IMR-90 (cell line): ENCODE data around the gene PSPH. TPM values are rescaled to one million over a fixed set of nuclear protein-coding genes. Genes with fewer than 3 reads are reported as not detected.

Source experiments
- ATAC-seq: fragments of 200-7000 bp; cut with Tn5 transposase; 2 replicates; pipeline ENCODE4 v1.9.1; 2020; ENCODE audit warnings: low read depth, mild to moderate bottlenecking, moderate library complexity
- BruUV-seq: library from RNA; stranded (reverse); fragments of 400-500 nt; replicated peaks from 2 replicates; lab custom pipeline; 2021; lab: Mats Ljungman, UMichigan
- CTCF ChIA-PET: fragments of 300-600 bp; formaldehyde crosslinking; extraction: SDS; loops from one replicate; lab custom pipeline; 2021; ENCODE audit warnings: antibody characterized with exemption; lab: Yijun Ruan, JAX
- POLR2A ChIA-PET: fragments of 300-600 bp; sonication (Branson Sonifier 250); formaldehyde crosslinking; loops from one replicate; lab custom pipeline; 2022; ENCODE audit warnings: antibody characterized with exemption; ENCODE audit not compliant: unreplicated experiment; lab: Charles Lee
- DNase-seq: peaks from one replicate; pipeline ENCODE4 v3.0.0; 2013
- H2AFZ ChIP-seq: replicated peaks from 2 replicates; pipeline ENCODE3; 2013; ENCODE audit warnings: low read length, mild to moderate bottlenecking; ENCODE audit not compliant: poor library complexity
- H2AK5ac ChIP-seq: 2 replicates; pipeline ENCODE4 v1.6.1; 2013; ENCODE audit warnings: low read depth, low read length, inconsistent platforms
- H2AK9ac ChIP-seq: replicated peaks from 2 replicates; pipeline ENCODE3; 2013; ENCODE audit warnings: mild to moderate bottlenecking, low read depth, low read length, moderate library complexity; ENCODE audit not compliant: poor library complexity
- H2BK120ac ChIP-seq: 2 replicates; pipeline ENCODE4 v1.6.1; 2013; ENCODE audit warnings: low read depth, low read length, inconsistent platforms
- H2BK15ac ChIP-seq: 3 replicates; pipeline ENCODE4 v1.6.1; 2013; ENCODE audit warnings: low read depth, low read length, inconsistent platforms
- H2BK20ac ChIP-seq: 2 replicates; pipeline ENCODE4 v1.6.1; 2013; ENCODE audit warnings: low read depth, mild to moderate bottlenecking, inconsistent platforms, low read length, moderate library complexity
- H2BK5ac ChIP-seq: 2 replicates; pipeline ENCODE4 v1.6.1; 2013; ENCODE audit warnings: mild to moderate bottlenecking, low read depth, low read length, inconsistent platforms; ENCODE audit not compliant: poor library complexity, severe bottlenecking
- H3K14ac ChIP-seq: replicated peaks from 2 replicates; pipeline ENCODE4 v1.6.1; 2013; ENCODE audit warnings: low read depth, low read length, inconsistent platforms
- H3K18ac ChIP-seq: 2 replicates; pipeline ENCODE4 v1.6.1; 2013; ENCODE audit warnings: low read depth, low read length, control low read depth
- H3K23ac ChIP-seq: 2 replicates; pipeline ENCODE4 v1.6.1; 2013; ENCODE audit warnings: low read depth, low read length, inconsistent platforms
- H3K27ac ChIP-seq: 2 replicates; pipeline ENCODE4 v1.5.1; 2013; ENCODE audit warnings: mild to moderate bottlenecking, control low read depth, low read length; ENCODE audit not compliant: insufficient read depth
- H3K27me3 ChIP-seq: 2 replicates; pipeline ENCODE4 v1.6.1; 2013; ENCODE audit warnings: low read length; ENCODE audit not compliant: control insufficient read depth, insufficient read depth
- H3K36me3 ChIP-seq: 2 replicates; pipeline ENCODE4 v1.6.1; 2013; ENCODE audit warnings: low read length, mixed read lengths; ENCODE audit not compliant: control insufficient read depth, insufficient read depth
- H3K4ac ChIP-seq: 2 replicates; pipeline ENCODE4 v1.6.1; 2013; ENCODE audit warnings: low read depth, low read length, inconsistent platforms
- H3K4me1 ChIP-seq: 2 replicates; pipeline ENCODE4 v1.6.1; 2013; ENCODE audit warnings: low read length, mixed read lengths; ENCODE audit not compliant: control insufficient read depth, insufficient read depth
- H3K4me2 ChIP-seq: 2 replicates; pipeline ENCODE4 v1.6.1; 2013; ENCODE audit warnings: low read depth, mild to moderate bottlenecking, control low read depth, low read length, moderate library complexity
- H3K4me3 ChIP-seq: 2 replicates; pipeline ENCODE4 v1.5.1; 2013; ENCODE audit warnings: low read depth, mild to moderate bottlenecking, control low read depth, low read length, moderate library complexity; ENCODE audit not compliant: insufficient read depth
- H3K56ac ChIP-seq: 2 replicates; pipeline ENCODE4 v1.6.1; 2013; ENCODE audit warnings: low read length, inconsistent platforms; ENCODE audit not compliant: insufficient read depth; ENCODE audit errors: extremely low read depth
- H3K79me1 ChIP-seq, 2 experiments: 2 replicates each; pipeline ENCODE4 v1.6.1; 2013; ENCODE audit warnings: low read length in 2 of 2, inconsistent platforms in 1 of 2, low read depth in 1 of 2
- H3K9ac ChIP-seq: 2 replicates; pipeline ENCODE4 v1.6.1; 2013; ENCODE audit warnings: low read depth, low read length, control low read depth
- H3K9me1 ChIP-seq: 2 replicates; pipeline ENCODE4 v1.6.1; 2013; ENCODE audit warnings: low read length, inconsistent platforms; ENCODE audit not compliant: insufficient read depth
- H3K9me3 ChIP-seq: 2 replicates; pipeline ENCODE4 v1.6.1; 2013; ENCODE audit warnings: low read length; ENCODE audit not compliant: control insufficient read depth, insufficient read depth
- H4K20me1 ChIP-seq: 2 replicates; pipeline ENCODE4 v1.6.1; 2013; ENCODE audit warnings: low read length, inconsistent platforms; ENCODE audit not compliant: insufficient read depth
- H4K5ac ChIP-seq: 2 replicates; pipeline ENCODE4 v1.6.1; 2013; ENCODE audit warnings: mild to moderate bottlenecking, low read depth, low read length, control low read depth
- H4K8ac ChIP-seq, 2 experiments: 2 replicates each; pipeline ENCODE4 v1.6.1; 2013; ENCODE audit warnings: low read depth in 2 of 2, low read length in 2 of 2, control low read depth in 1 of 2, inconsistent platforms in 1 of 2
- H4K91ac ChIP-seq: 2 replicates; pipeline ENCODE4 v1.6.1; 2013; ENCODE audit warnings: low read depth, low read length, inconsistent platforms; ENCODE audit not compliant: insufficient read depth
- BHLHE40 ChIP-seq: fragments of 150-350 bp; IDR thresholded peaks from 2 replicates; pipeline ENCODE4 v1.6.1; 2016; ENCODE audit warnings: mild to moderate bottlenecking, low read depth, low read length
- CEBPB ChIP-seq: IDR thresholded peaks from 2 replicates; pipeline ENCODE4 v1.6.1; 2012; ENCODE audit warnings: low read depth, low read length, improper control_type of control experiment
- CHD1 ChIP-seq: IDR thresholded peaks from 2 replicates; pipeline ENCODE4 v1.6.1; 2012; ENCODE audit warnings: low read depth, low read length, improper control_type of control experiment
- ELK1 ChIP-seq: fragments of 150-350 bp; IDR thresholded peaks from 2 replicates; pipeline ENCODE4 v1.6.1; 2016; ENCODE audit warnings: low read depth, mild to moderate bottlenecking, low read length, moderate library complexity, borderline replicate concordance
- FOS ChIP-seq: fragments of 150-350 bp; IDR thresholded peaks from 2 replicates; pipeline ENCODE4 v1.6.1; 2016; ENCODE audit warnings: low read depth, low read length
- MAFK ChIP-seq: IDR thresholded peaks from 2 replicates; pipeline ENCODE4 v1.6.1; 2012; ENCODE audit warnings: low read depth, low read length, improper control_type of control experiment
- MAZ ChIP-seq: IDR thresholded peaks from 2 replicates; pipeline ENCODE4 v1.6.1; 2012; ENCODE audit warnings: low read depth, mild to moderate bottlenecking, low read length, improper control_type of control experiment, moderate library complexity, borderline replicate concordance
- MXI1 ChIP-seq: IDR thresholded peaks from 2 replicates; pipeline ENCODE4 v1.6.1; 2012; ENCODE audit warnings: low read depth, mild to moderate bottlenecking, low read length, moderate library complexity, borderline replicate concordance
- NFE2L2 ChIP-seq: fragments of 150-350 bp; IDR thresholded peaks from 2 replicates; pipeline ENCODE4 v1.6.1; 2016; ENCODE audit warnings: low read depth, mild to moderate bottlenecking, low read length
- POLR2A ChIP-seq: IDR thresholded peaks from 2 replicates; pipeline ENCODE4 v1.6.1; 2012; ENCODE audit warnings: mild to moderate bottlenecking, low read depth, low read length
- RAD21 ChIP-seq: IDR thresholded peaks from 2 replicates; pipeline ENCODE4 v1.6.1; 2012; ENCODE audit warnings: low read length, improper control_type of control experiment
- RCOR1 ChIP-seq: IDR thresholded peaks from 2 replicates; pipeline ENCODE4 v1.6.1; 2012; ENCODE audit warnings: mild to moderate bottlenecking, low read length, improper control_type of control experiment; ENCODE audit not compliant: insufficient replicate concordance
- RFX5 ChIP-seq: IDR thresholded peaks from 2 replicates; pipeline ENCODE4 v1.8.0; 2012; ENCODE audit warnings: low read depth, mild to moderate bottlenecking, low read length, moderate library complexity
- SMC3 ChIP-seq: fragments of 150-350 bp; IDR thresholded peaks from 2 replicates; pipeline ENCODE4 v1.6.1; 2016; ENCODE audit warnings: low read depth, mild to moderate bottlenecking, antibody characterized with exemption, low read length, moderate library complexity
- WGBS, 2 experiments: methylation state at CpG; one replicate each; pipeline versions ENCODE4 v1.1.5 to v1.1.7; 2013; ENCODE audit warnings: missing lambda C conversion rate in 2 of 2; ENCODE audit not compliant: insufficient read length in 1 of 2; ENCODE audit errors: extremely low coverage in 2 of 2; 5-methylcytosine and 5-hydroxymethylcytosine counted together
- dilution Hi-C: fragments of 300-500 bp; cut with HindIII; formaldehyde crosslinking; loops from one replicate; pipeline ENCODE4 v1.14.3; 2018; ENCODE audit warnings: low sequenced_read_pairs; ENCODE audit not compliant: unreplicated experiment
- in situ Hi-C: fragments of 300-500 bp; cut with MboI; formaldehyde crosslinking; loops from 3 replicates; pipeline ENCODE4 v1.14.3; 2019; ENCODE audit warnings: low sequenced_read_pairs, inconsistent platforms, mixed read lengths
- intact Hi-C: fragments of 100-400 bp; cut with micrococcal nuclease; formaldehyde crosslinking; loops from 2 replicates; pipeline ENCODE4 v1.10.0; 2022
- polyA plus RNA-seq, 3 experiments: library from polyadenylated mRNA; depleted of rRNA; stranded (reverse); fragments of >200 nt; gene quantifications; 2 replicates each; pipeline ENCODE4 v1.2.3, GENCODE V29; 2012; ENCODE audit warnings: low replicate concordance in 1 of 3
- total RNA-seq: library from RNA; depleted of rRNA; stranded (reverse); fragments of >200 nt; gene quantifications from 2 replicates; pipeline ENCODE4 v1.2.3, GENCODE V29; 2012
- TF ChIP-seq, protein P1 (sequence below): conservative IDR thresholded peaks from 2 replicates; pipeline ENCODE4 v1.5.1; 2012; ENCODE audit warnings: mild to moderate bottlenecking, low read depth, low read length, improper control_type of control experiment
- TF ChIP-seq, protein P2 (sequence below): fragments of 150-350 bp; IDR thresholded peaks from 2 replicates; pipeline ENCODE4 v1.6.1; 2017; ENCODE audit warnings: mild to moderate bottlenecking, antibody characterized with exemption, low read length, low read depth

Gene PSPH
- total and polyA plus RNA-seq, 2 of the 4 experiments (the other 2 are of a cell fraction), result 31.8 to 48.4 TPM

DNA sequence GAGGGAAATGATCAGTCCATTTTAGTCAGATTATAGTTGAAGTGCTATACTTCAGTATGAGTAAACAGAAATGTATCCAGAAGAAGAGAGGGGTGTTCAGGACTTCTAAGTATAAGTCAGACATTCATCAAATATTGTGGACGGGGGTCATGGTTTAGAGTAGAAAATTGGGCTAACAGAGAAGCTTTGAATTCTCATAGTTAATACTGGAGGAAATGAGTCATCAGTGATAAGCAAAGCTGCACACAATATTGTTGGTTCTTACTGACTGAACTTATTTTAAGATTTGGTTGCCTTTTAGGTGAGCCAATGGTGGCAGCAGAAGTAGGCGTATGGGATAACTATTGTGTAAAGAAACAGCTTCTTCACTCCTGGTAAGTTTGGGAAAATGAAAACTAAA is 11.1 kb upstream of the PSPH start:
- Histone ChIP-seq H3K9me1 (no peaks in the 10 kb centered on the region), H3K4me2 (peak overlapping the region; percentile 63; the same call in 1 of the 2 replicates), H4K5ac (no peak overlapping the region), H3K9me3 (no peaks in the 10 kb centered on the region), H4K8ac (peak overlapping the region in 1 of 2 experiments; percentile 68; a peak in 1 of 4 replicates), H2AK9ac (no peak overlapping the region), H2AK5ac (no peak overlapping the region), H3K56ac (no peak overlapping the region), H3K27me3 (no peaks in the 10 kb centered on the region), H2BK120ac (no peak overlapping the region), H2BK20ac (peak overlapping the region; percentile 37; the same call in 1 of the 2 replicates), H3K27ac (no peak overlapping the region), H2BK15ac (no peak overlapping the region), H3K79me1 (peaks cover 16 to 34% of the 10 kb centered on the region in 2 experiments), H4K91ac (no peak overlapping the region), H3K4me1 (peaks cover 9% of the 10 kb centered on the region), H3K18ac (peak overlapping the region; percentile 59; the same call in 1 of the 2 replicates), H3K9ac (no peak overlapping the region), H2BK5ac (peak overlapping the region; percentile 92), H3K14ac (0 out of 2 replicates have a peak overlapping the region, but pooled peaks have one; percentile 34), H3K4me3 (no peak overlapping the region), H3K36me3 (peaks cover 24% of the 10 kb centered on the region), H2AFZ (no peak overlapping the region), H3K4ac (no peak overlapping the region; the same call in 1 of the 2 replicates), H3K23ac (peak overlapping the region; percentile 82; the same call in 1 of the 2 replicates), H4K20me1 (peaks cover 17% of the 10 kb centered on the region; the same call in 1 of the 2 replicates)
- no CpG with 5 or more reads among the region's 2 CpGs for WGBS, 2 experiments
- ChIA-PET POLR2A (interaction anchor here (1.1 kb wide), 1 partner anchor 11 kb away, joined by 6 read pairs; the partner anchor contains the start of genes CCT6A and PSPH), CTCF (no interaction called here)
- dilution Hi-C loops, result no loop called here
- DNase-seq (peak; percentile 89), ATAC-seq (peak; percentile 40)
- no peak for TF ChIP-seq MXI1
- TF ChIP-seq, protein P1, sequence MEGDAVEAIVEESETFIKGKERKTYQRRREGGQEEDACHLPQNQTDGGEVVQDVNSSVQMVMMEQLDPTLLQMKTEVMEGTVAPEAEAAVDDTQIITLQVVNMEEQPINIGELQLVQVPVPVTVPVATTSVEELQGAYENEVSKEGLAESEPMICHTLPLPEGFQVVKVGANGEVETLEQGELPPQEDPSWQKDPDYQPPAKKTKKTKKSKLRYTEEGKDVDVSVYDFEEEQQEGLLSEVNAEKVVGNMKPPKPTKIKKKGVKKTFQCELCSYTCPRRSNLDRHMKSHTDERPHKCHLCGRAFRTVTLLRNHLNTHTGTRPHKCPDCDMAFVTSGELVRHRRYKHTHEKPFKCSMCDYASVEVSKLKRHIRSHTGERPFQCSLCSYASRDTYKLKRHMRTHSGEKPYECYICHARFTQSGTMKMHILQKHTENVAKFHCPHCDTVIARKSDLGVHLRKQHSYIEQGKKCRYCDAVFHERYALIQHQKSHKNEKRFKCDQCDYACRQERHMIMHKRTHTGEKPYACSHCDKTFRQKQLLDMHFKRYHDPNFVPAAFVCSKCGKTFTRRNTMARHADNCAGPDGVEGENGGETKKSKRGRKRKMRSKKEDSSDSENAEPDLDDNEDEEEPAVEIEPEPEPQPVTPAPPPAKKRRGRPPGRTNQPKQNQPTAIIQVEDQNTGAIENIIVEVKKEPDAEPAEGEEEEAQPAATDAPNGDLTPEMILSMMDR, result no peak
- no peak for TF ChIP-seq RFX5
- peak; percentile 46; the same call in 1 of the 2 replicates for TF ChIP-seq CEBPB
- no peak for TF ChIP-seq RAD21
- TF ChIP-seq ELK1, result no peak
- TF ChIP-seq, protein P2, sequence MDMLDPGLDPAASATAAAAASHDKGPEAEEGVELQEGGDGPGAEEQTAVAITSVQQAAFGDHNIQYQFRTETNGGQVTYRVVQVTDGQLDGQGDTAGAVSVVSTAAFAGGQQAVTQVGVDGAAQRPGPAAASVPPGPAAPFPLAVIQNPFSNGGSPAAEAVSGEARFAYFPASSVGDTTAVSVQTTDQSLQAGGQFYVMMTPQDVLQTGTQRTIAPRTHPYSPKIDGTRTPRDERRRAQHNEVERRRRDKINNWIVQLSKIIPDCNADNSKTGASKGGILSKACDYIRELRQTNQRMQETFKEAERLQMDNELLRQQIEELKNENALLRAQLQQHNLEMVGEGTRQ, result no peak
- TF ChIP-seq BHLHE40, result peak; percentile 27; the same call in 1 of the 2 replicates
- TF ChIP-seq NFE2L2, result no peak
- no peak for TF ChIP-seq SMC3
- no peak for TF ChIP-seq MAZ
- peak; percentile 87 for TF ChIP-seq FOS
- no peak for TF ChIP-seq MAFK
- TF ChIP-seq CHD1, result no peak
- no peak for TF ChIP-seq POLR2A
- no peak for TF ChIP-seq RCOR1
- intact Hi-C loops, result loop anchor here (1.0 to 5.0 kb wide), 3 partner anchors 11 to 35 kb away; partner anchors contain the start of genes CCT6A and PSPH
- BruUV-seq, result no TSS peak
- in situ Hi-C loops, result no loop called here
